ENCODE results near the gene FAM199X.

- peak; percentile 76 for TF ChIP-seq CTCF (conservative IDR thresholded peaks at IDR 0.05)
- TF ChIP-seq ZFX (IDR thresholded peaks at IDR 0.05) = no peak
Measured at GRCh38 chrX:104136241-104137019, 29.8 kb upstream of the FAM199X start.
